HCT116 (cell line): ENCODE data around the gene AIF1L. TPM values are rescaled to one million over a fixed set of nuclear protein-coding genes. Genes with fewer than 3 reads are reported as not detected.

Experiments used
- ATAC-seq: fragments of 200-7000 bp; cut with Tn5 transposase; 2 replicates; pipeline ENCODE4 v1.9.1; 2020; ENCODE audit warnings: mild to moderate bottlenecking, moderate library complexity
- BruUV-seq: library from RNA; stranded (reverse); fragments of 400-500 nt; replicated peaks from 2 replicates; lab custom pipeline; 2021; lab: Mats Ljungman, UMichigan
- CTCF ChIA-PET: fragments of 300-600 bp; sonication (Branson Sonifier 250); formaldehyde crosslinking; loops from one replicate; lab custom pipeline; 2021; ENCODE audit warnings: antibody characterized with exemption; lab: Charles Lee
- POLR2A ChIA-PET: fragments of 300-600, 350-600 bp; sonication (Branson Sonifier 250); formaldehyde crosslinking; loops from one replicate; lab custom pipeline; 2021; ENCODE audit warnings: antibody characterized with exemption; lab: Charles Lee
- RAD21 ChIA-PET, 2 experiments: fragments of 300-600 bp; sonication (Branson Sonifier 250); formaldehyde crosslinking; loops; one replicate each; lab custom pipeline; 2023; ENCODE audit warnings: low total read pairs in 2 of 2; ENCODE audit not compliant: uncharacterized antibody in 2 of 2, unreplicated experiment in 2 of 2, low non-redundant PET in 1 of 2; lab: Charles Lee
- DNase-seq: peaks from one replicate; pipeline ENCODE4 v3.0.0-alpha.2; 2010; ENCODE audit warnings: low read depth, low spot score
- H2AFZ ChIP-seq: fragments of 200-600 bp; shearing (Covaris generic), sonication (generic); 2 replicates; pipeline ENCODE4 v1.6.1; 2017; ENCODE audit warnings: low read depth, mixed run types, mixed read lengths, antibody characterized with exemption, low read length; ENCODE audit not compliant: poor library complexity, severe bottlenecking
- H3K27ac ChIP-seq: 2 replicates; pipeline ENCODE4 v1.5.1; 2012; ENCODE audit warnings: low read depth, low read length
- H3K27me3 ChIP-seq: fragments of 200-600 bp; sonication (generic); 2 replicates; pipeline ENCODE4 v1.6.1; 2016; ENCODE audit warnings: mixed run types, low read length, mixed read lengths; ENCODE audit not compliant: insufficient read depth
- H3K36me3 ChIP-seq, 2 experiments: fragments of 200-500 bp in 1 of 2; fragments of 200-600 bp in 1 of 2; sonication (Bioruptor generic) in 1 of 2; sonication (generic) in 1 of 2; 2 replicates each; pipeline versions ENCODE4 v1.5.1 to v1.6.1; 2014 to 2016; ENCODE audit warnings: low read length in 2 of 2, inconsistent platforms in 1 of 2, mixed read lengths in 1 of 2, mixed run types in 1 of 2; ENCODE audit not compliant: insufficient read depth in 2 of 2, control insufficient read depth in 1 of 2
- H3K4me1 ChIP-seq, 2 experiments: fragments of 200-600 bp in 1 of 2; sonication (generic) in 1 of 2; 2 replicates each; pipeline versions ENCODE4 v1.5.1 to v1.6.1; 2012 to 2017; ENCODE audit warnings: low read length in 2 of 2, inconsistent platforms in 1 of 2, mild to moderate bottlenecking in 1 of 2, mixed read lengths in 1 of 2, mixed run types in 1 of 2, moderate library complexity in 1 of 2; ENCODE audit not compliant: insufficient read depth in 2 of 2, control insufficient read depth in 1 of 2
- H3K4me2 ChIP-seq: fragments of 200-600 bp; sonication (generic); 2 replicates; pipeline ENCODE4 v1.6.1; 2017; ENCODE audit warnings: mixed run types, low read length, mixed read lengths
- H3K4me3 ChIP-seq, 2 experiments: fragments of 200-600 bp in 1 of 2; sonication (generic) in 1 of 2; replicated peaks in 1 of 2; 2 replicates each; pipeline ENCODE4 v1.5.1; 2011 to 2016; ENCODE audit warnings: low read length in 2 of 2, control low read depth in 1 of 2, low read depth in 1 of 2, mild to moderate bottlenecking in 1 of 2, mixed read lengths in 1 of 2, mixed run types in 1 of 2
- H3K79me2 ChIP-seq: fragments of 200-600 bp; sonication (generic); 2 replicates; pipeline ENCODE4 v1.6.1; 2017; ENCODE audit warnings: mild to moderate bottlenecking, mixed run types, low read length, moderate library complexity, mixed read lengths; ENCODE audit not compliant: insufficient read depth
- H3K9ac ChIP-seq: fragments of 200-600 bp; sonication (generic); 2 replicates; pipeline ENCODE4 v1.6.1; 2016; ENCODE audit warnings: low read length, mixed read lengths
- H3K9me2 ChIP-seq: fragments of 200-600 bp; sonication (generic), shearing (Covaris generic); 2 replicates; pipeline ENCODE4 v1.6.1; 2017; ENCODE audit warnings: mixed run types, mild to moderate bottlenecking, moderate library complexity; ENCODE audit not compliant: insufficient read depth
- H3K9me3 ChIP-seq, 2 experiments: fragments of 200-500 bp in 1 of 2; fragments of 200-600 bp in 1 of 2; sonication (Bioruptor generic) in 1 of 2; sonication (generic) in 1 of 2; 2 replicates each; pipeline ENCODE4 v1.6.1; 2014 to 2017; ENCODE audit warnings: low read length in 2 of 2, mixed read lengths in 2 of 2, inconsistent platforms in 1 of 2, low read depth in 1 of 2, mild to moderate bottlenecking in 1 of 2, mixed run types in 1 of 2, moderate library complexity in 1 of 2; ENCODE audit not compliant: control insufficient read depth in 1 of 2, insufficient read depth in 1 of 2
- H4K20me1 ChIP-seq: fragments of 200-600 bp; sonication (generic), shearing (Covaris generic); 2 replicates; pipeline ENCODE4 v1.6.1; 2017; ENCODE audit warnings: mixed run types, mild to moderate bottlenecking, moderate library complexity; ENCODE audit not compliant: insufficient read depth
- CBX3 ChIP-seq: IDR thresholded peaks from 2 replicates; pipeline ENCODE4 v1.6.1; 2012; ENCODE audit warnings: low read depth
- CEBPB ChIP-seq: IDR thresholded peaks from 2 replicates; pipeline ENCODE4 v1.6.1; 2012; ENCODE audit warnings: low read depth
- EGR1 ChIP-seq: IDR thresholded peaks from 2 replicates; pipeline ENCODE4 v1.6.1; 2012; ENCODE audit warnings: low read depth
- ELF1 ChIP-seq: IDR thresholded peaks from 2 replicates; pipeline ENCODE4 v1.6.1; 2012; ENCODE audit warnings: low read depth, borderline replicate concordance
- EZH2 ChIP-seq: fragments of 200-600 bp; sonication (generic); IDR thresholded peaks from 2 replicates; pipeline ENCODE4 v1.6.1; 2017; ENCODE audit warnings: antibody characterized with exemption, mixed run types
- FOSL1 ChIP-seq: IDR thresholded peaks from 2 replicates; pipeline ENCODE4 v1.6.1; 2012; ENCODE audit warnings: low read depth
- POLR2A ChIP-seq: IDR thresholded peaks from 2 replicates; pipeline ENCODE4 v1.7.0; 2011; ENCODE audit warnings: borderline replicate concordance; ENCODE audit not compliant: insufficient read depth, insufficient read length; ENCODE audit errors: extremely low read depth
- RAD21 ChIP-seq: IDR thresholded peaks from 2 replicates; pipeline ENCODE4 v1.6.1; 2012; ENCODE audit warnings: low read depth, mild to moderate bottlenecking
- REST ChIP-seq: IDR thresholded peaks from 2 replicates; pipeline ENCODE4 v1.6.1; 2012; ENCODE audit warnings: low read depth
- SP1 ChIP-seq: IDR thresholded peaks from 2 replicates; pipeline ENCODE4 v1.6.1; 2012; ENCODE audit warnings: low read depth
- SRF ChIP-seq: IDR thresholded peaks from 2 replicates; pipeline ENCODE4 v1.6.1; 2012; ENCODE audit warnings: low read depth
- TCF7L2 ChIP-seq: IDR thresholded peaks from 2 replicates; pipeline ENCODE4 v1.7.0; 2011; ENCODE audit warnings: borderline replicate concordance, inconsistent platforms; ENCODE audit not compliant: insufficient read depth, insufficient read length; ENCODE audit errors: extremely low read depth
- YY1 ChIP-seq: IDR thresholded peaks from 2 replicates; pipeline ENCODE4 v1.6.1; 2011; ENCODE audit warnings: low read length, low read depth, moderate library complexity, mild to moderate bottlenecking; ENCODE audit not compliant: insufficient replicate concordance; ENCODE audit errors: extremely low read depth
- ZBTB33 ChIP-seq: IDR thresholded peaks from 2 replicates; pipeline ENCODE4 v1.6.1; 2011; ENCODE audit warnings: mild to moderate bottlenecking, low read length, moderate library complexity; ENCODE audit not compliant: insufficient replicate concordance; ENCODE audit errors: extremely low read depth
- ZFX ChIP-seq: fragments of 450-650 bp; IDR thresholded peaks from 2 replicates; pipeline ENCODE4 v1.6.1; 2017
- intact Hi-C: fragments of 100-400 bp; cut with micrococcal nuclease; formaldehyde crosslinking; loops from 2 replicates; pipeline ENCODE4 v1.10.0; 2022
- total RNA-seq: library from RNA; stranded (reverse); gene quantifications from one replicate; pipeline ENCODE4 v1.2.1, GENCODE V29; 2021; ENCODE audit not compliant: unreplicated experiment

The AIF1L gene
- total RNA-seq, 1 experiment from 2014 or later, result 34.0 TPM

DNA sequence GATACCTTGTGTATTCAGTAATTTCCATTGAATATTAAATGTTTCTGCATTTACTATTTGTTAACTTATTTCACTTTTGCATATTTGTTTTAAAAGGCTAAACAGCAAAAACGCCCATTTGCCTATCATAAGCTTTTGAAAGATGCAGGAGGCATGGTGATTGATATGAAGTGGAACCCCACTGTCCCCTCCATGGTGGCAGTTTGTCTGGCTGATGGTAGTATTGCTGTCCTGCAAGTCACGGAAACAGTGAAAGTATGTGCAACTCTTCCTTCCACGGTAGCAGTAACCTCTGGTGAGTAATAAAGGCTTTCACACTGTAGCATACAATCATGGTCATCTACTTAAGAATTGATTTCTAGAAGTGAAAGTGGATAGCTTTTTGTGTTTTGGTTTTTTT lies 32.9 kb downstream of the AIF1L start:
- no peaks in the 10 kb centered on the region for H4K20me1 ChIP-seq
- no peaks in the 10 kb centered on the region for H3K9me3 ChIP-seq
- DNase-seq, result no peak
- ChIA-PET POLR2A (no interaction called here), RAD21 (interaction anchor here in 1 of 2 experiments (0.7 kb wide), 1 partner anchor 72 kb away, joined by 3 read pairs; no protein-coding TSS in a partner anchor), CTCF (no interaction called here)
- no peak overlapping the region for H3K4me3 ChIP-seq
- H3K79me2 ChIP-seq, result peaks cover 58% of the 10 kb centered on the region
- intact Hi-C loops, result loop anchor here (5.0 kb wide), 1 partner anchor 72 kb away; no protein-coding TSS in a partner anchor
- no peak for ATAC-seq
- H2AFZ ChIP-seq, result no peak overlapping the region
- no peak overlapping the region for H3K9ac ChIP-seq
- BruUV-seq, result no TSS peak
- no peak for TF ChIP-seq CEBPB
- no peak for TF ChIP-seq FOSL1
- TF ChIP-seq ZBTB33, result no peak
- TF ChIP-seq RAD21, result no peak
- no peak for TF ChIP-seq TCF7L2
- TF ChIP-seq EZH2, result no peak
- TF ChIP-seq POLR2A, result no peak
- no peak for TF ChIP-seq SP1
- TF ChIP-seq ZFX, result no peak
- TF ChIP-seq EGR1, result no peak
- TF ChIP-seq REST, result no peak
- no peak for TF ChIP-seq YY1
- no peak for TF ChIP-seq SRF
- no peak for TF ChIP-seq CBX3
- no peak for TF ChIP-seq ELF1
- H3K27me3 ChIP-seq, result no peaks in the 10 kb centered on the region
- H3K36me3 ChIP-seq, result peaks cover 36 to 54% of the 10 kb centered on the region in 2 experiments
- no peak overlapping the region for H3K27ac ChIP-seq
- peaks cover 6 to 12% of the 10 kb centered on the region in 2 experiments; a peak in 3 of 4 replicates for H3K4me1 ChIP-seq
- H3K9me2 ChIP-seq, result no peaks in the 10 kb centered on the region
- H3K4me2 ChIP-seq, result no peak overlapping the region
